Measurements from ENCODE around the gene LIX1L. TPM values are rescaled to one million over a fixed set of nuclear protein-coding genes. Genes with fewer than 3 reads are reported as not detected.

LIX1L gene
- total RNA-seq, 1 donor: 50.8 TPM

DNA sequence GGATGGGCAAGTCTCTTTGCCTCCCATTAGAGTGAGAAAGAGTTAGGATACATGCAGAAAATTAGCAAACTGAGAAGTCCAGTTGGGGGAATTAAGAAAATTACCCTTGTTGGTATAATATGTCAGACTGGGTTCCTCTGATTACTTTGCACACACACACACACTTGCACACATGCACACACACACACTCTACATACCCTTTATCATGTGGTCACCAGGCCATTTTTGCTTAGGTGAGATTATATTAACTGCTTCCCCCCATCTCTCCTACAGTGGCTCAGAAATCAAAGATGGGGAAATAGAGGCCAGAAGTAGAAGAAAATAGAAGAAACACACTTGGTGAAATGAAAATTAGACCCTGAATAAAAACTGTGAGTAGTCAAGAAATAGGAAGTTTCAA lies 917 bp upstream of the LIX1L start:
- DNase-seq (ENCODE audit: low read depth): no peak
- H3K4me3 ChIP-seq (ENCODE audit: low read depth, low read length): no peak overlapping the region
- TF ChIP-seq, protein P1, sequence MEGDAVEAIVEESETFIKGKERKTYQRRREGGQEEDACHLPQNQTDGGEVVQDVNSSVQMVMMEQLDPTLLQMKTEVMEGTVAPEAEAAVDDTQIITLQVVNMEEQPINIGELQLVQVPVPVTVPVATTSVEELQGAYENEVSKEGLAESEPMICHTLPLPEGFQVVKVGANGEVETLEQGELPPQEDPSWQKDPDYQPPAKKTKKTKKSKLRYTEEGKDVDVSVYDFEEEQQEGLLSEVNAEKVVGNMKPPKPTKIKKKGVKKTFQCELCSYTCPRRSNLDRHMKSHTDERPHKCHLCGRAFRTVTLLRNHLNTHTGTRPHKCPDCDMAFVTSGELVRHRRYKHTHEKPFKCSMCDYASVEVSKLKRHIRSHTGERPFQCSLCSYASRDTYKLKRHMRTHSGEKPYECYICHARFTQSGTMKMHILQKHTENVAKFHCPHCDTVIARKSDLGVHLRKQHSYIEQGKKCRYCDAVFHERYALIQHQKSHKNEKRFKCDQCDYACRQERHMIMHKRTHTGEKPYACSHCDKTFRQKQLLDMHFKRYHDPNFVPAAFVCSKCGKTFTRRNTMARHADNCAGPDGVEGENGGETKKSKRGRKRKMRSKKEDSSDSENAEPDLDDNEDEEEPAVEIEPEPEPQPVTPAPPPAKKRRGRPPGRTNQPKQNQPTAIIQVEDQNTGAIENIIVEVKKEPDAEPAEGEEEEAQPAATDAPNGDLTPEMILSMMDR (IDR thresholded peaks at IDR 0.05; ENCODE audit: insufficient read depth, low read length): no peak

DNA sequence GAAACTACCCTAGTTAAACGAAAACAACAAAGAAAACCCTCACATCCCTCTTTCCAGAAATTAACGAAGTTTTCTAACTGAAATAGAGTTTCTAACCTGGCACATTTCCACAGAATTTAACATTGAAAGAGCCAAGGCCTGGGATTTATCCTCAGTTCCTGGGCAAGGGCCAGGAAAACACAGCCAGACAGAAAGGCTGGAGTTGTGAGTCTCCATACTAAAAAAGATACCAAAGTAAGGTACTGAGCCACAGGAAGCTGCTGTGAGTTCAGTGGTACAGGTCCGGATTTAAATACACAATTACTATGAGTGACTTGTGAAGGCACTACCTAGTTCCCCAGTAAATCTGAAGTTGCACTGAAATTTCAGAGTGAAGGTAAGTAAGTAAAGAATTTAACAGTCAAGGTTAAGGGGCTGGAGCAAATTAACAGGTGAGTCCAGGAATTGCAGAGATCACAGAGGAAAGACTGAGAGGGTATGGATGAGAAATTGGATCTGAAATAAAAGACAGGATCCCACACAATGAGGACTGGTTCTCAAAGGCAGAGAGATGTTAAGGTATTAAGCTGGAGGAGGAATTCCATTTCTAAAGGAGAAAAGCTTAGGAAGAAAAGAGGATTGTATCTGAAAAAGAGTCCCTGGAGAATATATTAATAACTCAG lies 905 bp downstream of the LIX1L start:
- H3K4me3 ChIP-seq (ENCODE audit: low read depth, low read length): peak overlapping the region; percentile 82
- peak; percentile 87 for DNase-seq (ENCODE audit: low read depth)
- TF ChIP-seq, protein P1 (IDR thresholded peaks at IDR 0.05; ENCODE audit: insufficient read depth, low read length): no peak

DNA sequence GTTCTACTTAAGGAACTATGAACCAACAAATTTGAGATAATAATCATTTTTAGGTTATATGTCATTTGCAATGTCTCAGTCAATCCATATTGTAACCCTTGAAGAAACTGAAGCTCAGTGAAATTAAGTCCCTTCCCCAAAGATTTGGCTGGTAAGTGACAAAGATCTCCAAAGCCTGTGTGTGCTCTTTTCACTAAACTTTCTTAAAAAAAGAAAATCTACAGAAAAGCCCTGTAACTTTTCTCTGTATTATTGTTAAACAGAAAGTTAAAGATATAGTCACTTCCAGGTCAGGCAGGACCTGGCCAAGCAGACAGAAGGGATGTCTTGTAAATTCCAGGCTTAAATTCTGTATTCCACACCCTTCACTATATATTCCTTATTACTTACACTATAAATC lies 1.5 kb downstream of the LIX1L start:
- peak overlapping the region; percentile 82 for H3K4me3 ChIP-seq (ENCODE audit: low read depth, low read length)
- TF ChIP-seq, protein P1 (IDR thresholded peaks at IDR 0.05; ENCODE audit: insufficient read depth, low read length): no peak
- no peak for DNase-seq (ENCODE audit: low read depth)

DNA sequence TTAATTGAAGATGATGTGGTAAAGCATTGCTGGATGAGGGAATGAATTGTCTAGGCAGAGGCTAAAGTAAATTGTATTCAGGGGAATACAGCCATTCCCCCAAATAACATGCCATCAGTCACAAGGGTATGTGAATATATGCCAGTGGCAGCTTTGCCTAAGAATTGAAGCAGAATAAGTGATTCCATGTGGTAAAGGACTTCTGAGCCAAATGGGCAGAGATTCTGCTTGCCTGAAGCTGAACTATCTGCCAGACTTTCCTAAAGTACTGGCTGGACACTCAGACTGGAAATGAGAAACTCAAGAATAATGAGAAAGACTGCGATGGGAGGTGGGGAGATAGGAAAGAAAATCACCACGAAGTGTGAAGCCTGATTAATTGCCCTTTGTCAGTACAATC lies 2.4 kb downstream of the LIX1L start:
- TF ChIP-seq, protein P1 (IDR thresholded peaks at IDR 0.05; ENCODE audit: insufficient read depth, low read length): no peak
- peak overlapping the region; percentile 82 for H3K4me3 ChIP-seq (ENCODE audit: low read depth, low read length)
- DNase-seq (ENCODE audit: low read depth): peak; percentile 76

DNA sequence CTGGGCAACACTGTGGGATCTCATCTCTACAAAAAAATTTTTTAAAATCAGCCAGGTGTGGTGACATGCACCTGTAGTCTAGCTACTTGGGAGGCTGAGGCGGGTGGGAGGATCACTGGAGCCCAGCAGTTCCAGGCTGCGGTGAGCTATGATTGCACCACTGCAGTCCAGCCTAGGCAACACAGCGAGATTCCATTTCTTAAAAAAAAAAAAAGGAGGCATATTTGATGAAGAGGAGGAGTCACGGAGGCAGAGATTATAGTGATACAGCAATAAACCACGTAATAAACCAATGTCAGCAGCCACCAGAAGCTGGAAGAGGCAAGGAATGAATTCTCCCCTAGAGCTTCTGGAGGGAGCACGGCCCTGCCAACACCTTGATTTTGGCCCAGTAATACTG lies 4.0 kb downstream of the LIX1L start:
- no peak overlapping the region for H3K4me3 ChIP-seq (ENCODE audit: low read depth, low read length)
- TF ChIP-seq, protein P1 (IDR thresholded peaks at IDR 0.05; ENCODE audit: insufficient read depth, low read length): no peak
- peak; percentile 7 for DNase-seq (ENCODE audit: low read depth)

DNA sequence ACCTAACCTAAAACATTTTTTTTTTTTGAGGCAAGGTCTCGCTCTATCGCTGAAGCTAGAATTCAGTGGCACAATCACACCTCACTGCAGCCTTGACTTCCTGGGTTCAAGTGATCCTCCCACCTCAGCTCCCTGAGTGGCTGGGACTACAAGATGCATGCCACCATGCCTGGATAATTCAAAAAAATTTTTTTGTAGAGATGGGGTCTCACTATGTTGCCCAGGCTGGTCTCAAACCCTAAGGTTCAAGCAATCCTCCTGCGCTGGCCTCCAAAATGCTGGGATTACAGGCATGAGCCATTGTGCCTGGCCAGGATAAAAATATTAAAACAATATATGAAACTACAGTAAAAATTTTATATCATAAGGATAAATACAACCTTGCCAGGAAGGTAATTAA lies 4.9 kb downstream of the LIX1L start:
- no peak for DNase-seq (ENCODE audit: low read depth)
- TF ChIP-seq, protein P1 (IDR thresholded peaks at IDR 0.05; ENCODE audit: insufficient read depth, low read length): no peak
- no peak overlapping the region for H3K4me3 ChIP-seq (ENCODE audit: low read depth, low read length)

DNA sequence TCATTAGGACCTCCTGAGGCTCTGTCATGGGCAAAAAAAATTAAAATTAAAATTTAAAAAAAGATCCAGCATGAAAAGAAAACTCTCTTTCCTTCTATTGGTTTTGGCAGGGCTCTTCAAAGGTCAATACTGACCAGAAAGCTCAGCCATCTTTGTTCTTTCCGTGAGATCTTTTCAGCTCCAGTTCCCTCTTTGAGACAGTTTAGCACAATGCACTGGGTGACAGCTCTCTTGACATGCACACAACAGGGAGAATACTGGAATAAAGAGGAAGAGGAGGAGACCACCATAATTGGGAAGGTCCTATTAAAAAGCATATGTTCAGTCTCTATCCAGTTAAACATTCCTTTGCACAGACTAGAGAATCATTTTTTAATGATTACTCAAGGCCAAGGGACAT lies 6.3 kb downstream of the LIX1L start:
- TF ChIP-seq, protein P1 (IDR thresholded peaks at IDR 0.05; ENCODE audit: insufficient read depth, low read length): no peak
- H3K4me3 ChIP-seq (ENCODE audit: low read depth, low read length): no peak overlapping the region
- DNase-seq (ENCODE audit: low read depth): no peak
